BJ (cell line): ENCODE data around the gene EFHC2. TPM values are rescaled to one million over a fixed set of nuclear protein-coding genes. Genes with fewer than 3 reads are reported as not detected.
"Not testable (repeated sequence)": the region's sequence is repeated elsewhere in the genome, so short reads cannot be mapped to it uniquely, and the experiment has no call there.

Source experiments
- CTCF ChIA-PET: fragments of 350-600 bp; formaldehyde crosslinking; extraction: SDS; loops from one replicate; lab custom pipeline; 2021; ENCODE audit warnings: antibody characterized with exemption, inconsistent platforms; lab: Yijun Ruan, JAX
- POLR2A ChIA-PET: fragments of 300-600 bp; sonication (Branson Sonifier 250); formaldehyde crosslinking; extraction: SDS; loops from one replicate; lab custom pipeline; 2021; ENCODE audit warnings: antibody characterized with exemption; lab: Charles Lee
- DNase-seq: peaks from one replicate; pipeline ENCODE4 v3.0.0-alpha.2; 2011; ENCODE audit warnings: low read depth
- H3K27me3 ChIP-seq: 2 replicates; pipeline ENCODE4 v1.6.0; 2011; ENCODE audit warnings: low read length; ENCODE audit not compliant: control insufficient read depth, insufficient read depth
- H3K36me3 ChIP-seq: 2 replicates; pipeline ENCODE4 v1.5.1; 2011; ENCODE audit warnings: low read length; ENCODE audit not compliant: control insufficient read depth, insufficient read depth
- H3K4me3 ChIP-seq: 2 replicates; pipeline ENCODE4 v1.5.1; 2011; ENCODE audit warnings: low read depth, mild to moderate bottlenecking, control low read depth, low read length
- CTCF ChIP-seq: IDR thresholded peaks from 2 replicates; pipeline ENCODE4 v1.5.1; 2011; ENCODE audit warnings: low read depth, mild to moderate bottlenecking, control low read depth, inconsistent platforms, low read length, moderate library complexity; ENCODE audit not compliant: insufficient read depth
- polyA plus RNA-seq: library from polyadenylated mRNA; depleted of rRNA; stranded (reverse); fragments of >200 nt; gene quantifications from 2 replicates; pipeline ENCODE4 v1.2.3, GENCODE V29; 2011

Gene EFHC2
- polyA plus RNA-seq, 1 experiment: not detected

GRCh38 chrX:44265559-44265958, 77.9 kb downstream of the EFHC2 start:
- Histone ChIP-seq H3K4me3 (no peak overlapping the region), H3K27me3 (no peaks in the 10 kb centered on the region), H3K36me3 (no peaks in the 10 kb centered on the region)
- no peak for DNase-seq
- TF ChIP-seq CTCF: no peak
- CTCF ChIA-PET: no interaction called here
- POLR2A ChIA-PET: no interaction called here

DNA sequence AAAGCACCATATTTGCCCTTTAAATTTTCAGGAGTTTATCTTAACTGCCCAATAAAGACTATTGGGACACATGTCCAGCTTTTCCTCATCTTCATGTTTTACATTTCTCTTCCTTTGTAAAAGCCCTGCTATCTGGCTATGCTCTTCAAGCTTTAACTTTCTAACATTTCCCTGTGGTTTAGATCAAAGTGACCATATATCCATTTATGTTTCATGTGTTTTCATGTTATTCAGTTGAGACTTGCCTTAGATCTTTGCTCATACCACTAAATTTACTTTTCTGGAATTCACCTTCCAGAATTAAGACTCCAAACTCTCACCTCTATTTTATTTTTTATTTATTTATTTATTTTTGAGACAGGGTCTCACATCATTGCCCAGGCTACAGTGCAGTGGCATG, 78.5 kb downstream of the EFHC2 start:
- H3K4me3 ChIP-seq: no peak overlapping the region
- no peak for DNase-seq
- no peak for TF ChIP-seq CTCF
- no peaks in the 10 kb centered on the region for H3K27me3 ChIP-seq
- ChIA-PET CTCF (no interaction called here), POLR2A (no interaction called here)
- no peaks in the 10 kb centered on the region for H3K36me3 ChIP-seq

DNA sequence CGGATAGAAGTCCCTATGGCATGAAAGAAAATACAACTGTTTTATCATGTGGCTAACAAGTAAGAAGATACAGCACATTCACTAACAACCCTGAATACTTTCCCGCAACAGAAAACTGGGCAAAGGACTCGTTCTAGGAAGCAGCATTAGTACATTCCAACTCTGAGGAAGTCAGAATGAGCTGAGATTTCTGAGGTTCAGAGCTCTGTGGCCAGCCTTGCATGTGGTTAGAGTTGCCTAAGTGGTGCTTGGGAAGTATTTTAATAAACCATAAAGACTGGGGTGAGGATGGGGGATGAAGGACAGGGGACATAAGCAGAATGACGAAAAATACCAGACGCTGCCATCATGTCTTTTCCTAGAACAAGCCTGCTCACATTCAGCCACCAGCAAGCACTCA, 82.2 kb downstream of the EFHC2 start:
- POLR2A ChIA-PET: no interaction called here
- Histone ChIP-seq H3K36me3 (no peaks in the 10 kb centered on the region), H3K27me3 (no peaks in the 10 kb centered on the region), H3K4me3 (no peak overlapping the region)
- CTCF ChIA-PET: no interaction called here
- TF ChIP-seq CTCF: no peak
- DNase-seq: no peak

DNA sequence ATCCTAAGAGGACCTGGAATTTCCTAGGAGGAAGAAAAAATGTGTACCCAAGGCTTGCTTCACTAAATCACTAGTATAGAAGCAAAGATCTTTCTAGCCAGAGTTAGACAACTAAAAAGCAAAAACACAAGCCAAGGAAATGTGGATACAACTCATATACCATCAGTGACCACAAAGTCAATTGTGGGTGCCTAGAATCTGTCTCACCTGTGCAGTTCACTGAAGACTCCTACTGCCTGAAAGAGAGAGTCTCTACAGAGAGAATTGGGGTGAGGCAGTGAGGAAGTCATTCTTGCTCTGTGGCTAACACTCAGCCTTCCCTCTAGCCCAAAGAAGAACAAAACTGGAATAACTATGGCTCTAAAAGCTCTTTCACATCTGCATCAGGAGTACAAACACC, 82.9 kb downstream of the EFHC2 start:
- POLR2A ChIA-PET: no interaction called here
- no peaks in the 10 kb centered on the region for H3K27me3 ChIP-seq
- DNase-seq: no peak
- no peak for TF ChIP-seq CTCF
- CTCF ChIA-PET: no interaction called here
- H3K36me3 ChIP-seq: no peaks in the 10 kb centered on the region
- no peak overlapping the region for H3K4me3 ChIP-seq

DNA sequence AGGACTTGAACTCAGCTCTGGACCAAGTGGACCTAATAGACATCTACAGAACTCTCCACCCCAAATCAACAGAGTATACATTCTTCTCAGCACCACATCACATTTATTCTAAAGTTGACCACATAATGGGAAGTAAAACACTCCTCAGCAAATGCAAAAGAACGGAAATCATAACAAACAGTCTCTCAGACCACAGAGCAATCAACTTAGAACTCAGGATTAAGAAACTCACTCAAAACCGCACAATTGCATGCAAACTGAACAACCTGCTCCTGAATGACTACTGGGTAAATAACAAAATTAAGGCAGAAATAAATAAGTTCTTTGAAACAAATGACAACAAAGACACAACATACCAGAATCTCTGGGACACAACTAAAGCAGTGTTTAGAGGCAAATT, 87.7 kb downstream of the EFHC2 start:
- H3K27me3 ChIP-seq, DNase-seq, POLR2A ChIA-PET, H3K4me3 ChIP-seq, CTCF ChIA-PET, H3K36me3 ChIP-seq: not testable (repeated sequence)

DNA sequence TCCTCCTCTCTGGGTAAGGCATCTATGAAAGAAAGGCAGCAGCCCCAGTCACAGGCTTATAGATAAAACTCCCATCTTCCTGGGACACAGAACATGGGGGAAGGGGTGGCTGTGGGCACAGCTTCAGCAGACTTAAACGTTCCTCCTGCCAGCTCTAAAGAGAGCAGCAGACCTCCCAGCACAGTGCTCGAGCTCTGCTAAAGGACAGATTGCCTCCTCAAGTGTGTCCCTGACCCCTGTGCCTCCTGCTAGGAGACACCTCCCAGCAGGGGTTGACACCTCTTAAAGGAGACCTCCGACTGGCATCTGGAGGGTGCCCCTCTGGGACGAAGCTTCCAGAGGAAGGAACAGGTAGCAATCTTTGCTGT, 89.9 kb downstream of the EFHC2 start:
- CTCF ChIA-PET: interaction anchor here (2.1 kb wide), 1 partner anchor 10 kb away, joined by 8 read pairs; no protein-coding TSS in a partner anchor
- TF ChIP-seq CTCF: no peak
- Histone ChIP-seq H3K36me3 (no peaks in the 10 kb centered on the region), H3K27me3 (no peaks in the 10 kb centered on the region), H3K4me3 (no peak overlapping the region)
- POLR2A ChIA-PET: no interaction called here
- DNase-seq: no peak

DNA sequence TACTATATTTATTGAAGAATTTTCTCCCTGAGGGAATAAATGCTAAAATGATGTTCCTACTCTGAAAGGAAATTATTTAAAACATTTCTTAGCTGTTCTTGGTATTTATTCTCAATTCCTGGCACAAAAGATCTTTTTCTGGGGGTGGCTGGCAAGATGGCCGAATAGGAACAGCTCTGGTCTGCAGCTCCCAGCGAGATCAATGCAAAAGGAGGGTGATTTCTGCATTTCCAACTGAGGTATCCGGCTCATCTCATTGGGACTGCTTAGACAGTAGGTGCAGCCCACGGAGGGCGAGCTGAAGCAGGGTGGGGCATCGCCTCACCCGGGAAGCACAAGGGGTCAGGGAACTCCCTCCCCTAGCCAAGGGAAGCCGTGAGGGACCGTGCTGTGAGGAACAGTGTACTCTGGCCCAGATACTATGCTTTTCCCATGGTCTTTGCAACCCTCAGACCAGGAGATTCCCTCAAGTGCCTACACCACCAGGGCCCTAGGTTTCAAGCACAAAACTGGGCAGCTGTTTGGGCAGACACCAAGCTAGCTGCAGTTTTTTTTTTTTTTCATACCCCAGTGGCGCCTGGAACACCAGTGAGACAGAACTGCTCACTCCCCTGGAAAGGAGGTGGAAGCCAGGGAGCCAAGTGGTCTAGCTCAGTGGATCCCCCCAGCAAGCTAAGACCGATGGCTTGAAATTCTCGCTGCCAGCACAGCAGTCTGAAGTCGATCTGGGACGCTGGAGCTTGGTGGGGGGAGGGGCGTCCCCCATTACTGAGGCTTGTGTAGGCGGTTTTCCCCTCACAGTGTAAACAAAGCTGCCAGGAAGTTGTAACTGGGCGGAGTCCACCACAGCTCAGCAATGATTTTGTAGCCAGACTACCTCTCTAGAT, 90.5 kb downstream of the EFHC2 start:
- DNase-seq, POLR2A ChIA-PET, H3K36me3 ChIP-seq, H3K27me3 ChIP-seq, H3K4me3 ChIP-seq: not testable (repeated sequence)
- CTCF ChIA-PET: interaction anchor here (2.1 kb wide), 1 partner anchor 9 kb away, joined by 8 read pairs; no protein-coding TSS in a partner anchor
